Upper lobe of left lung (tissue), 6 donors: ENCODE data around the gene LONP2. TPM values are rescaled to one million over a fixed set of nuclear protein-coding genes. Genes with fewer than 3 reads are reported as not detected.
A peak's percentile ranks its signal among the peaks of the same experiment; 100 is the strongest.

Experiments
- ATAC-seq, 2 donors: fragments of 200-7000 bp; cut with Tn5 transposase; one replicate each; pipeline ENCODE4 v1.9.1; 2022; ENCODE audit warnings: mild to moderate bottlenecking in 2 of 2, moderate library complexity in 2 of 2; ENCODE audit not compliant: low FRiP score in 2 of 2
- DNase-seq, 2 donors: peaks; one replicate each; pipeline ENCODE4 v3.0.0-alpha.2; 2019 to 2020
- H3K27ac ChIP-seq, 4 donors: fragments of 200-600 bp; sonication (generic); one replicate each; pipeline ENCODE4 v1.5.1; 2016 to 2019
- H3K27me3 ChIP-seq, 4 donors: fragments of 200-600 bp; sonication (generic); one replicate each; pipeline ENCODE4 v1.5.1; 2017 to 2019
- H3K36me3 ChIP-seq, 4 donors: fragments of 200-600 bp; sonication (generic); one replicate each; pipeline ENCODE4 v1.5.1; 2016 to 2019
- H3K4me1 ChIP-seq, 4 donors: fragments of 200-600 bp; sonication (generic); one replicate each; pipeline ENCODE4 v1.5.1; 2018 to 2019
- H3K4me3 ChIP-seq, 4 donors: fragments of 200-600 bp; sonication (generic); one replicate each; pipeline ENCODE4 v1.5.1; 2017 to 2019; ENCODE audit warnings: mild to moderate bottlenecking in 2 of 4, moderate library complexity in 1 of 4
- H3K9me3 ChIP-seq, 4 donors: fragments of 200-600 bp; sonication (generic); one replicate each; pipeline ENCODE4 v1.5.1; 2018 to 2019
- EP300 ChIP-seq, 4 donors: sonication (generic); formaldehyde crosslinking; IDR thresholded peaks; one replicate each; pipeline ENCODE4 v1.5.1; 2017; ENCODE audit warnings: antibody characterized with exemption in 4 of 4, control low read depth in 2 of 4
- POLR2A ChIP-seq, 4 donors: fragments of 450-650 bp; IDR thresholded peaks; one replicate each; pipeline ENCODE4 v1.5.1; 2016 to 2017; ENCODE audit warnings: antibody characterized with exemption in 4 of 4, mild to moderate bottlenecking in 2 of 4
- POLR2AphosphoS5 ChIP-seq, 2 donors: sonication (generic); formaldehyde crosslinking; IDR thresholded peaks; one replicate each; pipeline ENCODE4 v1.5.1; 2017; ENCODE audit warnings: antibody characterized with exemption in 2 of 2
- WGBS, 2 donors: methylation state at CpG; one replicate each; pipeline ENCODE4 v1.1.5; 2017 to 2018; 5-methylcytosine and 5-hydroxymethylcytosine counted together
- total RNA-seq, 6 donors: library from RNA; depleted of rRNA in 4 of 6; stranded (reverse); fragments of >200 nt in 4 of 6; gene quantifications; one replicate each; pipeline versions ENCODE4 v1.1.0 to v1.2.1, GENCODE V29; 2016 to 2021
- TF ChIP-seq, protein P1 (sequence below), 6 experiments: fragments of 450-650 bp in 4 of 6; fragments of 200-600 bp in 2 of 6; sonication (generic) in 2 of 6; IDR thresholded peaks; one replicate each; pipeline ENCODE4 v1.5.1; 2016 to 2019; ENCODE audit warnings: antibody characterized with exemption in 6 of 6
- donor health status: DM: no; HTN: no; CAD: no; lungs with moderate emphysema.
- donor health status: DM: no; HTN: yes; CAD: no; lungs with severe emphysema.

LONP2 gene, protein sequence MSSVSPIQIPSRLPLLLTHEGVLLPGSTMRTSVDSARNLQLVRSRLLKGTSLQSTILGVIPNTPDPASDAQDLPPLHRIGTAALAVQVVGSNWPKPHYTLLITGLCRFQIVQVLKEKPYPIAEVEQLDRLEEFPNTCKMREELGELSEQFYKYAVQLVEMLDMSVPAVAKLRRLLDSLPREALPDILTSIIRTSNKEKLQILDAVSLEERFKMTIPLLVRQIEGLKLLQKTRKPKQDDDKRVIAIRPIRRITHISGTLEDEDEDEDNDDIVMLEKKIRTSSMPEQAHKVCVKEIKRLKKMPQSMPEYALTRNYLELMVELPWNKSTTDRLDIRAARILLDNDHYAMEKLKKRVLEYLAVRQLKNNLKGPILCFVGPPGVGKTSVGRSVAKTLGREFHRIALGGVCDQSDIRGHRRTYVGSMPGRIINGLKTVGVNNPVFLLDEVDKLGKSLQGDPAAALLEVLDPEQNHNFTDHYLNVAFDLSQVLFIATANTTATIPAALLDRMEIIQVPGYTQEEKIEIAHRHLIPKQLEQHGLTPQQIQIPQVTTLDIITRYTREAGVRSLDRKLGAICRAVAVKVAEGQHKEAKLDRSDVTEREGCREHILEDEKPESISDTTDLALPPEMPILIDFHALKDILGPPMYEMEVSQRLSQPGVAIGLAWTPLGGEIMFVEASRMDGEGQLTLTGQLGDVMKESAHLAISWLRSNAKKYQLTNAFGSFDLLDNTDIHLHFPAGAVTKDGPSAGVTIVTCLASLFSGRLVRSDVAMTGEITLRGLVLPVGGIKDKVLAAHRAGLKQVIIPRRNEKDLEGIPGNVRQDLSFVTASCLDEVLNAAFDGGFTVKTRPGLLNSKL
- total RNA-seq, result 100 to 1,000 TPM in 1 of 6 donors, 10 to 100 TPM in 5; 47.9 to 104 (median 57.8) TPM

DNA sequence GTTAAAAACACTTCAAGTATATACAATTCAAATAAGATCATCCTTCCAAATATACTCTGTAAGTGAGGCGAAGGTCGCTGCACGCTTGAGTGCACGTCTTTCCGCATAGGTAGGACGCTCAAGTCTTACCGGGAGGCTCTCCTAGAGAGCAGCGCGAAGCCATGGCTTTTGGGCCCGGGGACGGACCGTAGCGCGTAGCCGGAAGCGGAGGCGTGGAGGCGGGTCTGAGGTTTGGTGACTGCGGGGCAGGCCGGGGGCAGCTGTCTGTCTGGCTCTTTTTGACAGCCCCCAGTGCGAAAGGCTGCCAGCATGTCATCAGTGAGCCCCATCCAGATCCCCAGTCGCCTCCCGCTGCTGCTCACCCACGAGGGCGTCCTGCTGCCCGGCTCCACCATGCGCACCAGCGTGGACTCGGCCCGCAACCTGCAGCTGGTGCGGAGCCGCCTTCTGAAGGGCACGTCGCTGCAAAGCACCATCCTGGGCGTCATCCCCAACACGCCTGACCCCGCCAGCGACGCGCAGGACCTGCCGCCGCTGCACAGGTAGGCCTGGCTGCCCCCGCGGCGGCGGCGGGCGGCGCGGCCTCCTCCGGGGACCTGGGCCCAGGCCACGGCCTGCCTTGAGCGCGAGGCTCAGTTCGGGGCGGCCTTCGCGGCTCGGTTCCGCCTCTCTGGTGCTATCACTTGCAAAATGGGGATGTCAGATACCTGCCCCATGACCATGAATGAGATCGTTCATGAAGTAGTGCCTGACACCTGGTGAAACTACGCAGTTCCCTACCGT lies at the start of gene LONP2:
TSS of gene LONP2 (plus strand) at position 221 of the 783 bp plus-strand sequence. CDS start at position 310, 89 bp downstream.
- 0 to 1% methylated on average over 32 to 35 of the region's 63 CpGs for WGBS, 2 donors
- peaks cover 21 to 38% (median 32%) of the 10 kb centered on the region in 4 donors for H3K4me1 ChIP-seq
- TF ChIP-seq POLR2AphosphoS5 (IDR thresholded peaks at IDR 0.05), result peak; percentile 80 to 94
- peak in 1 of 4 donors; percentile 79 for TF ChIP-seq EP300 (IDR thresholded peaks at IDR 0.05)
- peak in 3 of 4 donors; percentile 57 to 81 (median 57) for TF ChIP-seq POLR2A (IDR thresholded peaks at IDR 0.05)
- TF ChIP-seq, protein P1, sequence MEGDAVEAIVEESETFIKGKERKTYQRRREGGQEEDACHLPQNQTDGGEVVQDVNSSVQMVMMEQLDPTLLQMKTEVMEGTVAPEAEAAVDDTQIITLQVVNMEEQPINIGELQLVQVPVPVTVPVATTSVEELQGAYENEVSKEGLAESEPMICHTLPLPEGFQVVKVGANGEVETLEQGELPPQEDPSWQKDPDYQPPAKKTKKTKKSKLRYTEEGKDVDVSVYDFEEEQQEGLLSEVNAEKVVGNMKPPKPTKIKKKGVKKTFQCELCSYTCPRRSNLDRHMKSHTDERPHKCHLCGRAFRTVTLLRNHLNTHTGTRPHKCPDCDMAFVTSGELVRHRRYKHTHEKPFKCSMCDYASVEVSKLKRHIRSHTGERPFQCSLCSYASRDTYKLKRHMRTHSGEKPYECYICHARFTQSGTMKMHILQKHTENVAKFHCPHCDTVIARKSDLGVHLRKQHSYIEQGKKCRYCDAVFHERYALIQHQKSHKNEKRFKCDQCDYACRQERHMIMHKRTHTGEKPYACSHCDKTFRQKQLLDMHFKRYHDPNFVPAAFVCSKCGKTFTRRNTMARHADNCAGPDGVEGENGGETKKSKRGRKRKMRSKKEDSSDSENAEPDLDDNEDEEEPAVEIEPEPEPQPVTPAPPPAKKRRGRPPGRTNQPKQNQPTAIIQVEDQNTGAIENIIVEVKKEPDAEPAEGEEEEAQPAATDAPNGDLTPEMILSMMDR (IDR thresholded peaks at IDR 0.05), result peak in 1 of 6 experiments; percentile 5
- no peaks in the 10 kb centered on the region for H3K36me3 ChIP-seq
- ATAC-seq (peak; percentile 98 to 100), DNase-seq (peak; percentile 92 to 98)
- H3K27ac ChIP-seq, result peak within 1 kb of the TSS; percentile 85 to 95 (median 91)
- H3K4me3 ChIP-seq, result peak within 1 kb of the TSS; percentile 58 to 98 (median 92)
- H3K9me3 ChIP-seq, result no peaks in the 10 kb centered on the region
- no peaks in the 10 kb centered on the region for H3K27me3 ChIP-seq

DNA sequence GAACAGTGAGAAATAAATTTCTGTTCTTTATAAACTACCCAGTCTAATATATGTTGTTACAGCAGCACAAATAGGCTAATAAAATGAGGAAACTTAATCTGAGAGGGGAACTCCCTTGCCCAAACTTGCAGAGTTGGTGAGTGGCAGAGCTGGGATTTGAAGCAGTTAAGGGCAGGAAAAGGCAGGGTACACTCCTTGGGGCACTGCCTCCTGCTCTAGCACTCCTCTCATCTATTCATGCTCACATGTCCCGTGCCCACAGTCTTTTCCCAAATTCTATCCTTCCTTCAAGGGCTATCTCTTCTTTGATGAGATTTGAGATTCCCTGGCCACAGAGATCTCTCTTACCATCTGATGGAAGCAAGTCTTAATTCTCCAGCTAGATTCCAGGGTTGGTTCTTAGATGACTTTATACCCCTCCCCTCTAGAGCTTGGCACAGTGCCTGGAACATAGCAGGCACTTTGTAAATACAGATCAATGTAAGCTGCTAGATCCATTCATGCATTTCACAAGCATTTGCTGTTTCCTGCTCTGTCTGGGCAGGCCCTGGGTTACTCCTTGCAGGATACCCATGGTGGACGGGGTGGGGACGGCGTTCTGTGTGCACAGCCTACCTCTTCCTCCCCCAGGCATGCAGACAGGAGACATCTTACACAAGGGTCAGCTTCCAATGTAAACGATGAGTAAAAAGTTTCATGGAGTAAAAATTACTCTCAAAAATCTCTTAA lies 49.1 kb upstream of the LONP2 start:
- 24 to 47% methylated on average over 5 of the region's 5 CpGs for WGBS, 2 donors
- no peak overlapping the region for H3K27ac ChIP-seq
- ATAC-seq (peak in 1 of 2 donors; percentile 16), DNase-seq (no peak)
- H3K4me3 ChIP-seq, result no peak overlapping the region
- peaks cover 0 to 4% (median 0%) of the 10 kb centered on the region in 4 donors for H3K4me1 ChIP-seq
- no peaks in the 10 kb centered on the region for H3K27me3 ChIP-seq
- TF ChIP-seq, protein P1 (IDR thresholded peaks at IDR 0.05), result no peak
- no peak for TF ChIP-seq EP300 (IDR thresholded peaks at IDR 0.05)
- no peak for TF ChIP-seq POLR2A (IDR thresholded peaks at IDR 0.05)
- TF ChIP-seq POLR2AphosphoS5 (IDR thresholded peaks at IDR 0.05), result no peak
- H3K9me3 ChIP-seq, result no peaks in the 10 kb centered on the region
- H3K36me3 ChIP-seq, result no peaks in the 10 kb centered on the region

DNA sequence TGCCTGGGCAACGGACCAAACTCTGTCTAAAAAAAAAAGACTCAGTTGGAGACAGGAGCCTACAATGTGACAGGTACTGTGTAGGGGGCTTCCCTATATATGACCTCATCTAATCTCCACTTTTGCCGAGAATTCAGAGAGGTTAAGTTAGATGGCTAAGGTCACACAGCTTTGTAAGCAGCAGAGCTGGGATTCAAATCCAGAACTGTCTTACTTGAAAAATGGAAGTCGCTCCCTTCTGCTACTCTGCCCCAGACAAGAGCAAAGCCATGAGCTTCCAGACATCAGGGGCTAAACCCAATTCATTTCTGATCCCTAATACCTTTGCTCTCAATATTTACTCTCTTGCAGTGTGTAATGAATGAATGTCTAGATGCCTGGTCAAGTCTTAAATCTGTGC lies 46.8 kb upstream of the LONP2 start:
- Histone ChIP-seq H3K9me3 (no peaks in the 10 kb centered on the region), H3K27ac (no peak overlapping the region), H3K4me1 (peaks cover 0 to 4% (median 0%) of the 10 kb centered on the region in 4 donors), H3K27me3 (no peaks in the 10 kb centered on the region), H3K36me3 (no peaks in the 10 kb centered on the region), H3K4me3 (no peak overlapping the region)
- DNase-seq, result no peak
- TF ChIP-seq POLR2A (IDR thresholded peaks at IDR 0.05) (no peak), EP300 (IDR thresholded peaks at IDR 0.05) (no peak), POLR2AphosphoS5 (IDR thresholded peaks at IDR 0.05) (no peak)
- TF ChIP-seq, protein P1 (IDR thresholded peaks at IDR 0.05), result no peak
- no peak for ATAC-seq
- 83 to 88% methylated on average over 3 of the region's 3 CpGs for WGBS, 2 donors
